ENCODE data around the gene SCN9A.

GRCh38 chr2:166285215-166285614 lies 90.5 kb downstream of the SCN9A start:
- TF ChIP-seq CTCF (IDR thresholded peaks at IDR 0.05; ENCODE audit: low read depth, low read length, poor library complexity, severe bottlenecking), result no peak
- no peak for TF ChIP-seq EZH2phosphoT487 (IDR thresholded peaks at IDR 0.05; ENCODE audit: borderline replicate concordance, low read length)
